Jurkat, Clone E6-1 (cell line): ENCODE measurements around the gene FCMR. TPM values are rescaled to one million over a fixed set of nuclear protein-coding genes. Genes with fewer than 3 reads are reported as not detected.
A peak's percentile ranks its signal among the peaks of the same experiment; 100 is the strongest.

Experiments used
- DNase-seq: peaks from one replicate; pipeline ENCODE4 v3.0.0-alpha.2; 2011; ENCODE audit warnings: low read depth, low spot score
- H3K4me3 ChIP-seq: 2 replicates; pipeline ENCODE4 v1.5.1; 2011; ENCODE audit warnings: mild to moderate bottlenecking, low read length, control low read depth, moderate library complexity
- polyA plus RNA-seq: library from polyadenylated mRNA; unstranded; fragments of >200 nt; gene quantifications from one replicate; pipeline ENCODE4 v1.2.1, GENCODE V29; 2012; ENCODE audit warnings: missing spikeins; ENCODE audit not compliant: insufficient read length, insufficient read depth

FCMR gene, protein sequence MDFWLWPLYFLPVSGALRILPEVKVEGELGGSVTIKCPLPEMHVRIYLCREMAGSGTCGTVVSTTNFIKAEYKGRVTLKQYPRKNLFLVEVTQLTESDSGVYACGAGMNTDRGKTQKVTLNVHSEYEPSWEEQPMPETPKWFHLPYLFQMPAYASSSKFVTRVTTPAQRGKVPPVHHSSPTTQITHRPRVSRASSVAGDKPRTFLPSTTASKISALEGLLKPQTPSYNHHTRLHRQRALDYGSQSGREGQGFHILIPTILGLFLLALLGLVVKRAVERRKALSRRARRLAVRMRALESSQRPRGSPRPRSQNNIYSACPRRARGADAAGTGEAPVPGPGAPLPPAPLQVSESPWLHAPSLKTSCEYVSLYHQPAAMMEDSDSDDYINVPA
- 18.5 TPM for polyA plus RNA-seq

DNA sequence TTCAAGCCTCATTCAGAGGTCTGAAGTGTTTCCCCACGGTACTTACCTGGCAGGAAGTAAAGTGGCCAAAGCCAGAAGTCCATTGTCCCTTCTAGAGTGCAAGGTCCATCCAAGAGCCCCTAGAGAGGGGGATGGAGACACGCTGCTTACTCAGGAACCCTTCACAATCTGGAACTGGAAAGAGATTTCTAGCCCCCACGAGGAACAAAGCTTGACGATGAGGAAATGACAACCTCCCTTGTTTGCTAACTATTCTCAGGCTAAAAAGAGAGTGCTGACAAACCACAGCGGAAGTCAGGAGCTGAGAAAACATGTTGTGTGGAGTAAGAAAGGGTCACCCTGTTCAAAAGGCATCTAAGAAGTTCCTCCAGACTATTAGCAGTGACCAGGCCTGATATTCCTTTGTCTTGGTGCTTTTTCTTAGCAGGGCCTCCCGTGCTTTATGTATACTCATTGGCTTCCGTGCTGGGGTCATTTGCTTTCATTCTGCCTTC lies at the start of gene FCMR:
Gene FCMR (minus strand): TSS at position 170 of the 494 bp plus-strand sequence. CDS start 87 bp downstream, at position 83.
- peak within 1 kb of the TSS; percentile 48 for H3K4me3 ChIP-seq
- peak; percentile 87 for DNase-seq

DNA sequence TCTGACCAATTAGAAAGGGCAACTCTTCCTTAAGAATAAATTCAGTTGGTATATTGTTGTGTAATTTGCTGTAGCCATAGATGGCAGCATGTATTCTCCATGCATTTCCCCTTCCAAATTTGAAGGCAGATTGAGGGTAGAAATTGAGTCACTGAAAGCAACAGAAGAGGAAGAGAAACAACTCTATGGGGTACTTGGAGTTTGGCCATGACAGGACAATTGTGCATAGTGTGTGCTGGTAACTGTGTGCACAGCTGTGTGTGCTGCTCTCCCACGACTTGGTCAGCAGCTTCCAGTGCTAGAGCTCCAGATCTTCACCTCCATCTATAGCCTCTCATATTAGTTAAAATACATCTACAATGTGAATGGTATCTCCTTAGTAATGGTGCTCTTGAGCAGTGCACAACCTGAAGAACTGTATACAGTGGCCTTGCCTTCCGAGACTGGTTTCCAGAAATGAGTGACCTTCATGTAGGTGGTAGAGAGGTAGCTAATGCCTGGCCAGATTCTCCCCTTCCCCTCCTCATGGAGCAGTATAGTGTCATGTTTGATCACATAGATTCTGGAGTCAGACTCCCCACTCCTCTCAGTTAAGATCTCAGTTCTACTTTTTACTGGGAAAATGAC lies 49.4 kb upstream of the FCMR start:
- no peak for DNase-seq
- no peak overlapping the region for H3K4me3 ChIP-seq

DNA sequence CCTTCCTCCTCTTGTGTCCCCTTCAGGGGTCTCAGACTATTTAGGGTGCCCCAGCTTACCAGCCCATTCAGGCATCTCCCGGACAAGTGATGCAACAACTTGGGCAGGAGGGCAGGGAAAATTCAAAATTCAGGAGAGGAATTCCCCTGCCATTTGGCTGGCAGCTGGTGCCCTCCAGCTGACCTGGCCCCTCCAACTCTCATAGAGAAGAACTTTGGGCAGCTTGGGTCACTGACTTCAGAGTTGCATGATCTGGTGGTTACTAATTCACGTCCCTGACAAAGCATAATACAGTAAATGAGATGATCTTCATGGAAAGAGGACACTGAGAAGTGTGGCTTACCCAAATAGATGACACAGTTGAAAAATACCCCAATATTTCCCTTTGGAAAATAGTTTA lies 48.7 kb upstream of the FCMR start, which contains the start of gene FCAMR:
Gene FCAMR (minus strand): TSS at position 15 of the 400 bp plus-strand sequence. CDS start 335 bp downstream, outside the sequence.
- no peak within 1 kb of the TSS for H3K4me3 ChIP-seq
- DNase-seq: no peak

DNA sequence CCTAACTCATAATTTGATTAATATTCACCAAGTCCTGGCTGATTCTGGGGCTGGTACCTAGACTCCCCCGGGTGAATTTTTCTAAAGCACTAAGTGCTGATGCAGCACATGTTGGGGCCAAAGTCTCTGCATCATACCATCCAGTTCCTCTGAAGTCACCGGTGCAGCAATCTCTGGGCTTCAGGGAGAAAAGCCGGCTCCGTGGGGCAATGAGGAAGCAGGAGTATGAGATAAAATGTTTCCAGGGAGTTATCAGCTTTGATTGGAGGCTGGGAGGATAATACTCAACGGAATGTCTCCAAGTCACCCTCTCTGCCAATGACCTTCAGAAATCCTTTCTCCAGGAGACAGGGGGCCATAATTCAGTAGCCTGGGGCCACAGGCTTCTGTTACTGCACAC lies 47.3 kb upstream of the FCMR start:
- no peak for DNase-seq
- no peak overlapping the region for H3K4me3 ChIP-seq

GRCh38 chr1:206967096-206967849 lies 45.5 kb upstream of the FCMR start:
- peak; percentile 69 for DNase-seq
- H3K4me3 ChIP-seq: no peak overlapping the region

- no peak for DNase-seq
- no peak overlapping the region for H3K4me3 ChIP-seq
Measured at GRCh38 chr1:206965781-206966180, 44.0 kb upstream of the FCMR start.

GRCh38 chr1:206963740-206964139 lies 42.0 kb upstream of the FCMR start:
- no peak for DNase-seq
- no peak overlapping the region for H3K4me3 ChIP-seq

DNA sequence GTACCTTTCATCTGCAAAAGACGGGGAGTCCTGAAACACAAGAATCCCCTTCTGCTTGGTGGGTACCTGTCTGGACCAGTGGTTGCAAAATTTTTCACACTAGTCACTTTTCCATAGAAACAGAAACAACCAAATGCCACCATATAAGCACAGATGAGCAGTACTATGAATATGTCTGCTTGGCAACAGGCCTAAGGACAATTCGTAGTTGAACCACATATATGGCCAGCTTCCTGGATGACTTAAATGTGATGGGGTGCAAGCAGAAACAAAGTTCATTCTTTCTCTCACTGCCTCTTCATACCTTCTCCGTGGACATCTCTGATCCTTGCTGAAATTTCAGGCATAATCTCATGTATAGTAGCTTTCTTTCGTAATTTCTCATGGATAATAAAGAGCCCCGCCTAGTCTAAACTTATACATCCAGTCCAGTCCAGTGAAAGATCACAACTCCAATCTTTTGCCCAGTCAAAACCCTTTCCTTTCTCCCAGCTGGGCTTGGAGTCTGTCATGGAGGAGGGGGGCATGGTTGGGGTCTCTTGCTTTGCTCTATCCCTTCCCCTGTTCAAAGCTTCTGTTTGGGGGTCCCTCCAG lies 41.5 kb upstream of the FCMR start:
- no peak for DNase-seq

GRCh38 chr1:206962272-206962671 lies 40.5 kb upstream of the FCMR start:
- peak; percentile 12 for DNase-seq
- no peak overlapping the region for H3K4me3 ChIP-seq

More for the DNA sequence above, 41.5 kb upstream of the FCMR start:
- H3K4me3 ChIP-seq: no peak overlapping the region

GRCh38 chr1:206961668-206962067 lies 39.9 kb upstream of the FCMR start:
- H3K4me3 ChIP-seq: no peak overlapping the region
- DNase-seq: no peak

DNA sequence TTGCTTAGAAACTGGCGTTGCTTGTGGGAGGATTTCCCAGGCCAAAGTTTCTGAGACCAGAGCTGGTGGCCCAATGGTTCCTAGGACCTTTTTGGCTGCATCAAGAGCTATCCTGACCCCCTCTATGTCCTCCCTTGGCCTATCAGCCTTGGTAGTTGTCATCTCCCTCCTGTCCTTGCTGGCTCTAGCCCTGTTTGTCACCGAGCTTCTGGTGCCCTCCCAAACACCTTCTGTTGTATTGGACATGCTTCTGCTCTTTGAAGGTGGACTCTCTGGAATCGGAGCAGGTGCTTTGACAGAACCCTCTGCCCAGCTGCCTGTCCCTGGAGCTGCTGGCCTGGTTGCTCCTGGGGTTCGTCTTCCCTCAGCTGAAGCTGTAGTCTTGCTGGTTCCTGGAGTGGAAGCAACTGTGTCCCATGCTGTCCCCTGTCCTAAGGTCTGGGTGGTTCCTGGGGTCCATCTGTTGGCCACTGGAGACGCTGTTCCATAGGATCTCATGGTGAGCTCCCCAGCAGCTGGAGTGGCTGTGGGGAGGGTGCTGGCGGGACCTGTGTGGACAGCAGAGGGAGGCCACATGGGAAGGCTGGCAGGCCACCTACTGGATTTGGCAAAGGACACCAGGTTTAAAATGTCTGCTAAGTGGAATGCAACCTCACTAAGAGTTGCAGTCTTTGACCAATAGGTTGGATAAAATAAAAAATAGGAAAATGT lies 39.1 kb upstream of the FCMR start:
- no peak overlapping the region for H3K4me3 ChIP-seq
- DNase-seq: no peak

DNA sequence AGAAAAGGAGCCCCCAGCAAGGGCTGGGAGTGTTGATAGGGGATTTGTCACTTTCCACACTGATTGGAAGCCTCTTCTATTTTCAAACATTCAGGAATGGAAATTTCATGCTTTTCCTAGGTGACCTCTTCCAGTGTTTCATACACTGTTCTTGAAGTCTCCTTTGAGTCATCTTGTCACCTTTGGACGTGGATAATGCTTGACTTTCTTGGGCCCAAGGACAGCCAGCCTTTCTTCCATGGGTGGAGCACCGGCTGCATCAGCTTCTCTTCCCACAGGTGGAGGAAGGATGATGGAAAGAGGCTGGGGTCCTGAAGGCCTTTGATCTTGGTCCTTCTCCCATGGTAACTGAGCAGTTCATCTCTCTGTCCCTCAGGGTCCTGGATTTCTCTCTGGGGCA lies 36.4 kb upstream of the FCMR start:
- DNase-seq: no peak
- H3K4me3 ChIP-seq: no peak overlapping the region

- no peak overlapping the region for H3K4me3 ChIP-seq
- DNase-seq: no peak
Measured at GRCh38 chr1:206957639-206958038, 35.9 kb upstream of the FCMR start.

GRCh38 chr1:206955476-206956451 lies 34.0 kb upstream of the FCMR start:
- H3K4me3 ChIP-seq: no peak overlapping the region
- no peak for DNase-seq

- no peak for DNase-seq
Measured at GRCh38 chr1:206954459-206955342, 33.0 kb upstream of the FCMR start.

GRCh38 chr1:206953626-206954025 lies 31.9 kb upstream of the FCMR start:
- DNase-seq: no peak
- H3K4me3 ChIP-seq: no peak overlapping the region

More at GRCh38 chr1:206954459-206955342, 33.0 kb upstream of the FCMR start:
- no peak overlapping the region for H3K4me3 ChIP-seq

- H3K4me3 ChIP-seq: no peak overlapping the region
- no peak for DNase-seq
Measured at GRCh38 chr1:206953126-206953525, 31.4 kb upstream of the FCMR start.
